Heart left ventricle (tissue), 13 donors: ENCODE measurements around the gene USP15.

Experiments
- POLR2A ChIP-seq, 2 donors: fragments of 450-650 bp; IDR thresholded peaks; one replicate each; pipeline ENCODE4 v1.6.1; 2017; ENCODE audit warnings: antibody characterized with exemption in 2 of 2, mild to moderate bottlenecking in 2 of 2, moderate library complexity in 2 of 2
- TF ChIP-seq, protein P1 (sequence below), 12 donors: fragments of 200-600 bp; sonication (generic) in 4 of 12; IDR thresholded peaks; one replicate each; pipeline versions ENCODE4 v1.5.0 to v1.8.0; 2018 to 2022; ENCODE audit warnings: antibody characterized with exemption in 12 of 12, mild to moderate bottlenecking in 5 of 12
- donor health status: ischemic (EF 13 %, LVEDD 7.1; RV severe dilation, severe dysfunction).
- donor health status: DM: no; HTN: yes; CAD: no.
- donor health status: DM: no; HTN: no; CAD: no.
- donor health status: ischemic (EF 25% LVEDD 6.9; RV normal size, moderate dysfunction).
- donor health status: ischemic (EF 25% LVEDD 5.7; RV mildly dilated, moderate dysfunction).
- donor health status: ischemic (EF 35%, LVEDD 5.7; RV mildly dilated, moderate dysfunction).
- donor health status: nonischemic (EF 11% LVEDD 7.7; RV severe dilation, severe dysfunction).
- donor health status: DM: yes; HTN: yes; CAD: no.
- donor health status: PGD.
- donor health status: ischemic (EF 29% LVEDD 5.4; RV normal size, mild dysfunction).
- donor health status: nonischemic (EF 23%, LVEDD 6.1; RV moderate dilation, normal function).

GRCh38 chr12:62263966-62264365, 3.8 kb downstream of the USP15 start:
- TF ChIP-seq, protein P1, sequence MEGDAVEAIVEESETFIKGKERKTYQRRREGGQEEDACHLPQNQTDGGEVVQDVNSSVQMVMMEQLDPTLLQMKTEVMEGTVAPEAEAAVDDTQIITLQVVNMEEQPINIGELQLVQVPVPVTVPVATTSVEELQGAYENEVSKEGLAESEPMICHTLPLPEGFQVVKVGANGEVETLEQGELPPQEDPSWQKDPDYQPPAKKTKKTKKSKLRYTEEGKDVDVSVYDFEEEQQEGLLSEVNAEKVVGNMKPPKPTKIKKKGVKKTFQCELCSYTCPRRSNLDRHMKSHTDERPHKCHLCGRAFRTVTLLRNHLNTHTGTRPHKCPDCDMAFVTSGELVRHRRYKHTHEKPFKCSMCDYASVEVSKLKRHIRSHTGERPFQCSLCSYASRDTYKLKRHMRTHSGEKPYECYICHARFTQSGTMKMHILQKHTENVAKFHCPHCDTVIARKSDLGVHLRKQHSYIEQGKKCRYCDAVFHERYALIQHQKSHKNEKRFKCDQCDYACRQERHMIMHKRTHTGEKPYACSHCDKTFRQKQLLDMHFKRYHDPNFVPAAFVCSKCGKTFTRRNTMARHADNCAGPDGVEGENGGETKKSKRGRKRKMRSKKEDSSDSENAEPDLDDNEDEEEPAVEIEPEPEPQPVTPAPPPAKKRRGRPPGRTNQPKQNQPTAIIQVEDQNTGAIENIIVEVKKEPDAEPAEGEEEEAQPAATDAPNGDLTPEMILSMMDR (IDR thresholded peaks at IDR 0.05), result no peak
- TF ChIP-seq POLR2A (IDR thresholded peaks at IDR 0.05), result no peak
